Psoas muscle (tissue), 8 donors: ENCODE measurements around the gene PIGK. TPM values are rescaled to one million over a fixed set of nuclear protein-coding genes. Genes with fewer than 3 reads are reported as not detected.
"Not testable (repeated sequence)": the region's sequence is repeated elsewhere in the genome, so short reads cannot be mapped to it uniquely, and the experiment has no call there.

Experiments
- ATAC-seq, 4 donors: fragments of 200-7000 bp; cut with Tn5 transposase; one replicate each; pipeline ENCODE4 v1.9.1; 2020; ENCODE audit warnings: moderate library complexity in 3 of 4, mild to moderate bottlenecking in 2 of 4
- DNase-seq, 2 donors: peaks; one replicate each; pipeline ENCODE4 v3.0.0-alpha.2; 2020
- H3K27ac ChIP-seq: fragments of 200-600 bp; one replicate; pipeline ENCODE4 v1.8.0; 2022
- H3K27me3 ChIP-seq, 3 donors: fragments of 200-600 bp in 1 of 3; one replicate each; pipeline versions ENCODE4 v1.6.1 to v1.8.0; 2013 to 2022; ENCODE audit warnings: low read length in 2 of 3, mild to moderate bottlenecking in 2 of 3, moderate library complexity in 1 of 3; ENCODE audit not compliant: insufficient read depth in 3 of 3
- H3K36me3 ChIP-seq, 2 donors: fragments of 200-600 bp in 1 of 2; one replicate each; pipeline versions ENCODE4 v1.6.1 to v1.8.0; 2013 to 2022; ENCODE audit warnings: low read depth in 1 of 2, mild to moderate bottlenecking in 1 of 2, moderate library complexity in 1 of 2; ENCODE audit not compliant: insufficient read depth in 1 of 2
- H3K4me1 ChIP-seq: fragments of 200-600 bp; one replicate; pipeline ENCODE4 v1.8.0; 2022
- H3K4me3 ChIP-seq: fragments of 200-600 bp; one replicate; pipeline ENCODE4 v1.8.0; 2022; ENCODE audit warnings: mild to moderate bottlenecking
- H3K9me3 ChIP-seq: fragments of 200-600 bp; one replicate; pipeline ENCODE4 v1.8.0; 2022
- CTCF ChIP-seq: fragments of 200-600 bp; IDR thresholded peaks from one replicate; pipeline ENCODE4 v1.8.0; 2022; ENCODE audit warnings: antibody characterized with exemption
- WGBS, 3 donors: extraction: QIAGEN DNeasy Blood & Tissue Kit; methylation state at CpG; one replicate each; pipeline versions ENCODE4 v1.1.6 to v1.1.7; 2013; 5-methylcytosine and 5-hydroxymethylcytosine counted together
- intact Hi-C, 2 donors: fragments of 100-400 bp; cut with DNase I; formaldehyde crosslinking; loops; one replicate each; pipeline versions ENCODE4 v1.11.0 to v1.14.2; 2022
- polyA plus RNA-seq, 3 donors: library from polyadenylated mRNA; stranded (reverse); fragments of 200-250 nt; gene quantifications; one replicate each; pipeline ENCODE4 v1.2.3, GENCODE V29; 2013
- total RNA-seq, 4 donors: library from RNA; stranded (reverse); fragmentation: NEBNext Ultra II Directional in 2 of 4; extraction: Animal tissue kit (Norgen Biotek cat#: 25700) in 2 of 4; gene quantifications; one replicate each; pipeline versions ENCODE4 v1.2.1 to v1.2.4, GENCODE V29; 2021 to 2023
- donor health status: healthy with polysubstance abuse.
- donor health status: DM: no; HTN: no; CAD: no; lungs with moderate emphysema.
- donor health status: Bipolar disorder and iron deficiency.
- donor health status: healthy.
- donor health status: DM: yes; HTN: yes; CAD: no.
- donor health status: DM: no; HTN: no; CAD: no.
- donor health status: DM: no; HTN: no; CAD: no.
- donor health status: DM: yes; HTN: yes; CAD: no.

Gene PIGK
- total and polyA plus RNA-seq, 7 donors: 4.8 to 13.2 (median 11.8) TPM

- no peak overlapping the region for H3K4me3 ChIP-seq
- intact Hi-C loops: no loop called here
- H3K27me3 ChIP-seq: no peaks in the 10 kb centered on the region
- DNase-seq (no peak), ATAC-seq (no peak)
- H3K4me1 ChIP-seq: no peaks in the 10 kb centered on the region
- no peaks in the 10 kb centered on the region for H3K36me3 ChIP-seq
- H3K27ac ChIP-seq: no peak overlapping the region
- H3K9me3 ChIP-seq: no peaks in the 10 kb centered on the region
- no peak for TF ChIP-seq CTCF
- WGBS, 3 donors: 96 to 100% (median 97%) methylated on average over 4 of the region's 4 CpGs
These were observed 30.5 kb downstream of the PIGK start for GRCh38 chr1:77188770-77189169.

DNA sequence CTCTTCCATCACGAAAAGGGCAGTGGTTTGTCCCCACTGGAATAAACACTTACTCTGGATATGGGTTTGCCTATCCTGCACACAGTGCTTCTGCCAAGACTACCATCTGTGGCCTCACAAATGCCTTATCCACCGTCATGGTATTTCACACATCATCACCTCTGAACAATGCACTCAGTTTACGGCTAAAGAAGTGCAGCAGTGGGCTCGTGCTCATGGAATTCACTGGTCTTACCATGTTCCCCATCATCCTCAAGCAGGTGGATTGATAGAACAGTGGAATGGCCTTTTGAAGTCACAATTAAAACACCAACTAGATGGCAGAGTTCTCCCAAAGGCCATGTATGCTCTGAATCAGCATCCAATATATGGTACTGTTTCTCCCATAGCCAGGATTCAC lies 32.3 kb downstream of the PIGK start:
- H3K9me3 ChIP-seq, H3K27ac ChIP-seq, H3K27me3 ChIP-seq, H3K4me3 ChIP-seq, H3K4me1 ChIP-seq, intact Hi-C loops, DNase-seq, H3K36me3 ChIP-seq, ATAC-seq: not testable (repeated sequence)
- WGBS, 3 donors: 81 to 82% (median 82%) methylated on average over 4 of the region's 4 CpGs

- Histone ChIP-seq H3K4me3 (no peak overlapping the region), H3K27me3 (no peaks in the 10 kb centered on the region), H3K9me3 (no peaks in the 10 kb centered on the region), H3K36me3 (no peaks in the 10 kb centered on the region), H3K4me1 (no peaks in the 10 kb centered on the region), H3K27ac (no peak overlapping the region)
- no peak for TF ChIP-seq CTCF
- intact Hi-C loops: no loop called here
- WGBS, 3 donors: 95 to 98% (median 97%) methylated on average over 2 of the region's 2 CpGs
- no peak for ATAC-seq
- no peak for DNase-seq
These were observed 37.1 kb downstream of the PIGK start for GRCh38 chr1:77182083-77182482.

GRCh38 chr1:77179632-77180031 lies 39.6 kb downstream of the PIGK start:
- Histone ChIP-seq H3K9me3 (no peaks in the 10 kb centered on the region), H3K27me3 (no peaks in the 10 kb centered on the region), H3K4me3 (no peak overlapping the region), H3K27ac (no peak overlapping the region), H3K36me3 (no peaks in the 10 kb centered on the region), H3K4me1 (no peaks in the 10 kb centered on the region)
- intact Hi-C loops: no loop called here
- DNase-seq (no peak), ATAC-seq (no peak)
- 92 to 98% (median 98%) methylated on average over 1 of the region's 1 CpG for WGBS, 3 donors
- no peak for TF ChIP-seq CTCF

GRCh38 chr1:77175230-77175844 lies 43.9 kb downstream of the PIGK start:
- 90 to 96% (median 91%) methylated on average over 3 of the region's 3 CpGs for WGBS, 3 donors

More at GRCh38 chr1:77175230-77175844, 43.9 kb downstream of the PIGK start:
- intact Hi-C loops: no loop called here
- DNase-seq (no peak), ATAC-seq (no peak)
- no peak overlapping the region for H3K4me3 ChIP-seq
- no peaks in the 10 kb centered on the region for H3K36me3 ChIP-seq
- no peak overlapping the region for H3K27ac ChIP-seq
- no peak for TF ChIP-seq CTCF
- no peaks in the 10 kb centered on the region for H3K4me1 ChIP-seq
- no peaks in the 10 kb centered on the region for H3K9me3 ChIP-seq
- no peaks in the 10 kb centered on the region for H3K27me3 ChIP-seq
